Caco-2 (cell line): ENCODE results near the gene HOXA7. TPM values are rescaled to one million over a fixed set of nuclear protein-coding genes. Genes with fewer than 3 reads are reported as not detected.
A peak's percentile ranks its signal among the peaks of the same experiment; 100 is the strongest.

Source experiments
- BruUV-seq: library from RNA; stranded (reverse); fragments of 400-500 nt; replicated peaks from 2 replicates; lab custom pipeline; 2021; lab: Mats Ljungman, UMichigan
- CTCF ChIA-PET: fragments of 300-600 bp; sonication (Branson Sonifier 250); formaldehyde crosslinking; loops from one replicate; lab custom pipeline; 2022; ENCODE audit warnings: antibody characterized with exemption; lab: Charles Lee
- POLR2A ChIA-PET: fragments of 300-600 bp; sonication (Branson Sonifier 250); formaldehyde crosslinking; loops from one replicate; lab custom pipeline; 2022; ENCODE audit warnings: antibody characterized with exemption; lab: Charles Lee
- DNase-seq, 2 experiments: peaks; one replicate each; pipeline versions ENCODE4 v3.0.0 to v3.0.0-alpha.2; 2020 to 2022
- H3K27me3 ChIP-seq: replicated peaks from 2 replicates; pipeline ENCODE4 v1.6.0; 2011; ENCODE audit warnings: low read length; ENCODE audit not compliant: control insufficient read depth, insufficient read depth
- H3K36me3 ChIP-seq: 2 replicates; pipeline ENCODE4 v1.5.1; 2011; ENCODE audit warnings: low read length; ENCODE audit not compliant: control insufficient read depth, insufficient read depth
- H3K4me1 ChIP-seq: fragments of 250-450 bp; sonication (Bioruptor Pico); 2 replicates; pipeline ENCODE4 v1.5.1; 2020; ENCODE audit warnings: mild to moderate bottlenecking
- H3K4me3 ChIP-seq: 2 replicates; pipeline ENCODE4 v1.5.1; 2011; ENCODE audit warnings: low read depth, mild to moderate bottlenecking, control low read depth, low read length
- H3K9me3 ChIP-seq: fragments of 250-450 bp; sonication (Bioruptor Pico); 2 replicates; pipeline ENCODE4 v1.5.1; 2020; ENCODE audit warnings: mild to moderate bottlenecking, moderate library complexity
- H3K27ac Mint-ChIP-seq: one replicate; pipeline ENCODE4 v1.8.0; 2022; ENCODE audit warnings: mixed read lengths; ENCODE audit not compliant: unreplicated experiment
- H3K27me3 Mint-ChIP-seq: one replicate; pipeline ENCODE4 v1.8.0; 2022; ENCODE audit warnings: mixed read lengths; ENCODE audit not compliant: insufficient read depth, unreplicated experiment
- H3K36me3 Mint-ChIP-seq: one replicate; pipeline ENCODE4 v1.8.0; 2022; ENCODE audit warnings: mild to moderate bottlenecking, mixed read lengths; ENCODE audit not compliant: insufficient read depth, unreplicated experiment
- H3K4me1 Mint-ChIP-seq: one replicate; pipeline ENCODE4 v1.8.0; 2022; ENCODE audit warnings: low read depth, mixed read lengths; ENCODE audit not compliant: unreplicated experiment
- H3K4me3 Mint-ChIP-seq: one replicate; pipeline ENCODE4 v1.8.0; 2022; ENCODE audit warnings: mild to moderate bottlenecking, moderate library complexity, mixed read lengths; ENCODE audit not compliant: unreplicated experiment
- H3K9me3 Mint-ChIP-seq: one replicate; pipeline ENCODE4 v1.8.0; 2022; ENCODE audit warnings: mixed read lengths; ENCODE audit not compliant: unreplicated experiment
- CTCF ChIP-seq, 2 experiments: fragments of 200-600 bp in 1 of 2; IDR thresholded peaks; 1 replicate in 1 of 2; 2 replicates in 1 of 2; pipeline versions ENCODE4 v1.5.1 to v1.8.0; 2011 to 2022; ENCODE audit warnings: antibody characterized with exemption in 1 of 2, control low read depth in 1 of 2, inconsistent platforms in 1 of 2, low read depth in 1 of 2, low read length in 1 of 2, mild to moderate bottlenecking in 1 of 2, moderate library complexity in 1 of 2; ENCODE audit not compliant: insufficient read depth in 1 of 2, severe bottlenecking in 1 of 2, unreplicated experiment in 1 of 2
- intact Hi-C: fragments of 100-400 bp; cut with micrococcal nuclease; formaldehyde crosslinking; loops from one replicate; pipeline ENCODE4 v1.10.0; 2022; ENCODE audit not compliant: unreplicated experiment
- total RNA-seq: library from RNA; stranded (reverse); gene quantifications from 2 replicates; pipeline ENCODE4 v1.2.3, GENCODE V29; 2022

HOXA7 gene
- total RNA-seq, 1 experiment from 2014 or later: 19.9 TPM

DNA sequence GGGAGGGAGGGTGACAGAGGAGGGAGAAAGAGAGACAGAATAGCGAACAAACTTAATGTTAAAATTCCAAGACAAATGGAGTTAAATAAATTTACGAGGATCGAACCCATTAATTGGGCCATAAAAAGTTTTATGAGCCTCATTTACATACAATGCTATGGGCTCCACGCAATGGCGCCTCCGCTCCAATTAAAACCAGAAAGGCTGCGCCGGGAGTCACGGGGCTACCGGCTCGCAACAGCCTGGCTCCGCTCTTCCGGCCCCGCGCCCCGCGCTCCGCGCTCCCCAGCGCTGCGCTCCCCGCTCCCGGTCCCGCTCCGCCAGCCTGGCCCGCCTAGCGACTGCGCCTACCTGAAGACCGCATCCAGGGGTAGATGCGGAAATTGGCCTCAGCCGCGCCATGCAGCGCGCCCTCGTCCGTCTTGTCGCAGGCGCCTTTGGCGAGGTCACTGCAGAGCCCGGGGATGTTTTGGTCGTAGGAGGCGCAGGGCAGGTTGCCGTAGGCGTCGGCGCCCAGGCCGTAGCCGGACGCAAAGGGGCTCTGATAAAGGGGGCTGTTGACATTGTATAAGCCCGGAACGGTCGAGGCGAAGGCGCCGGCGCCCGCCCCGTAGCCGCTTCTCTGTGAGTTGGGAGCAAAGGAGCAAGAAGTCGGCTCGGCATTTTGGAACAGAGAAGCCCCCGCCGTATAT, 513 bp downstream of the HOXA7 start:
- peak; percentile 56 to 73 for DNase-seq
- H3K4me3 ChIP-seq: peak overlapping the region; percentile 49
- no peaks in the 10 kb centered on the region; the same call in 1 of the 2 replicates for H3K36me3 ChIP-seq
- Mint-ChIP-seq H3K27me3 (no peaks in the 10 kb centered on the region), H3K36me3 (peaks cover 27% of the 10 kb centered on the region), H3K27ac (peak overlapping the region; percentile 93), H3K4me3 (peak overlapping the region; percentile 93), H3K4me1 (peaks cover 7% of the 10 kb centered on the region), H3K9me3 (no peaks in the 10 kb centered on the region)
- no peaks in the 10 kb centered on the region for H3K9me3 ChIP-seq
- intact Hi-C loops: no loop called here
- TSS peak; percentile 63 for BruUV-seq
- CTCF ChIA-PET: interaction anchor here (0.6 to 1.3 kb wide), 7 partner anchors 15 to 474 kb away, joined by 3 to 6 read pairs (median 4); partner anchors contain the start of gene HOXA4
- no peak for TF ChIP-seq CTCF (IDR thresholded peaks at IDR 0.05; ENCODE audit: insufficient read depth in 1 of 2, low read depth in 1 of 2, low read length in 1 of 2, severe bottlenecking in 1 of 2, unreplicated experiment in 1 of 2)
- POLR2A ChIA-PET: interaction anchor here (0.6 to 1.0 kb wide), 3 partner anchors 39 to 477 kb away, joined by 3 to 6 read pairs (median 4); partner anchors contain the start of gene HOXA1
- peaks cover 10% of the 10 kb centered on the region for H3K4me1 ChIP-seq
- H3K27me3 ChIP-seq: no peaks in the 10 kb centered on the region

DNA sequence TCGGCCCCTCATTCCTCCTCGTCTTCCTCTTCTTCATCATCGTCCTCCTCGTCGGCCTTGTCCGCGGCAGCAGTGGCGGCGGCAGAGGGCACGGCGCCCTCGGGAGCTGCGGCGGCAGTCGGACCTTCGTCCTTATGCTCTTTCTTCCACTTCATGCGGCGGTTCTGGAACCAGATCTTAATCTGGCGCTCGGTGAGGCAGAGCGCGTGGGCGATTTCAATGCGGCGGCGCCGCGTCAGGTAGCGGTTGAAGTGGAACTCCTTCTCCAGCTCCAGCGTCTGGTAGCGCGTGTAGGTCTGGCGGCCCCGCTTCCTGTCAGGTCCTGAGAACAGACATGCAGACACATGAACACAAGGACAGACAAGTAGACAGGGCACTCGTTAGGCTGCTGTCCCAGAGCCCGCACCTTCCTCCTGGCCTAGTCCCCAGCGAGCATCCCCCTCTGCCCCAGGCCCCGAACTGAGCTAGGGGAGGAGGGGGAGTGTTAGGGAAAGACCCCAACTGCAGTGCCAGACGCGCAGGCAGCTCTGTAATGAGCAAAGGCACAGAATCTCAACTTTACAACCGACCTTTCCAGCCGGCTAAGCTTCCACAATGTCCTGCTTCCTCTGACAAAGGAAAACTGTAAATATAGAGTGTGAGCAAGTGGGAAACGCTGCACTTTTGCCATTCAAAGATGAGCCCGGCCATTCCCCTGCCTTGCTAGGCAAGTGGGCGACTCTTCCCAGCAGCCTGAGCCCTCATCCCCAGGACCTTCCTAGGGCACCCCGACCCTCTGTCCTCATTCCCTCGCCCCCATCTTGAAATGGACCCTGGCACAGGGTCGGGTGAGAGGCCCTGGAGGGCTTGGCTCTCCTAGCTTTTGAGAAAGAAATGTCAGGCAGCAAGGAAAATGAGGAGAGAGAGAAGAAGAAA, 1.3 kb downstream of the HOXA7 start:
- H3K4me1 ChIP-seq: peaks cover 6% of the 10 kb centered on the region
- peaks cover 7% of the 10 kb centered on the region for H3K4me1 Mint-ChIP-seq
- H3K27me3 Mint-ChIP-seq: no peaks in the 10 kb centered on the region
- H3K27ac Mint-ChIP-seq: peak overlapping the region; percentile 93
- peaks cover 27% of the 10 kb centered on the region for H3K36me3 Mint-ChIP-seq
- no peaks in the 10 kb centered on the region; the same call in 1 of the 2 replicates for H3K36me3 ChIP-seq
- TF ChIP-seq CTCF (IDR thresholded peaks at IDR 0.05; ENCODE audit: insufficient read depth in 1 of 2, low read depth in 1 of 2, low read length in 1 of 2, severe bottlenecking in 1 of 2, unreplicated experiment in 1 of 2): no peak
- no peaks in the 10 kb centered on the region for H3K27me3 ChIP-seq
- H3K4me3 ChIP-seq: peak overlapping the region; percentile 49
- DNase-seq: peak in 1 of 2 experiments; percentile 27
- intact Hi-C loops: no loop called here
- no peaks in the 10 kb centered on the region for H3K9me3 Mint-ChIP-seq
- H3K4me3 Mint-ChIP-seq: peak overlapping the region; percentile 93
- no peaks in the 10 kb centered on the region for H3K9me3 ChIP-seq
- ChIA-PET POLR2A (no interaction called here), CTCF (no interaction called here)
- BruUV-seq: no TSS peak

DNA sequence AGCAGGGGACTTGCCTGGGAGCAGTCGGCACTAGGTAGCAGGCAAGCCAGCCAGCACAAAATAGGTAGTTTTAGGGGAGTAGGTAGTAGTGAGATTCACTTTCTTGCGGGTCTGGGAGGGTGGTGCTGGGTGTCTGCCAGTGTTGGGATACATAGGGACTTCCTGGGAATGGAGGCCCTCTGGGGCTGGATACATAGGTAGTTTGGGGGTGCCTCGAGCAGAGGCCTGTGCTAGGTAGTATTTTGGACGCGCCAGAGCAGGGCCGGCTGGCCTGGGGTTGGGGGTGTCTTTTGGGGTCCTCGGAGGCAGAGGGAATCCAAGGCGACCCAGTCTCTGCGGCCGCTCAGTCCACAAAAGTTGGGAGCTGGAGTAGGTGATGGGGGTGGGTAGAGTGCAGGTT, 2.1 kb downstream of the HOXA7 start:
- ChIA-PET CTCF (no interaction called here), POLR2A (no interaction called here)
- Histone ChIP-seq H3K9me3 (no peaks in the 10 kb centered on the region), H3K27me3 (no peaks in the 10 kb centered on the region), H3K4me3 (no peak overlapping the region), H3K4me1 (peaks cover 8% of the 10 kb centered on the region; the same call in 1 of the 2 replicates), H3K36me3 (no peaks in the 10 kb centered on the region; the same call in 1 of the 2 replicates)
- H3K9me3 Mint-ChIP-seq: no peaks in the 10 kb centered on the region
- H3K4me3 Mint-ChIP-seq: no peak overlapping the region
- H3K27ac Mint-ChIP-seq: no peak overlapping the region
- no peaks in the 10 kb centered on the region for H3K27me3 Mint-ChIP-seq
- no peak for TF ChIP-seq CTCF (IDR thresholded peaks at IDR 0.05; ENCODE audit: insufficient read depth in 1 of 2, low read depth in 1 of 2, low read length in 1 of 2, severe bottlenecking in 1 of 2, unreplicated experiment in 1 of 2)
- H3K4me1 Mint-ChIP-seq: no peaks in the 10 kb centered on the region
- no peak for DNase-seq
- intact Hi-C loops: no loop called here
- H3K36me3 Mint-ChIP-seq: peaks cover 27% of the 10 kb centered on the region
- BruUV-seq: TSS peak; percentile 61
